T-helper 9 cell (primary cell): ENCODE results near the gene UMODL1.
A peak's percentile ranks its signal among the peaks of the same experiment; 100 is the strongest.
"Not testable (repeated sequence)": the region's sequence is repeated elsewhere in the genome, so short reads cannot be mapped to it uniquely, and the experiment has no call there.

Experiments
- DNase-seq: peaks from one replicate; pipeline ENCODE4 v3.0.0-alpha.2; 2020

The UMODL1 gene

GRCh38 chr21:42061986-42062235 lies 9.2 kb upstream of the UMODL1 start:
- DNase-seq = no peak

- peak; percentile 84 for DNase-seq
Measured at GRCh38 chr21:42062236-42063022, 8.7 kb upstream of the UMODL1 start.

GRCh38 chr21:42063191-42063570 lies 7.9 kb upstream of the UMODL1 start:
- DNase-seq = peak; percentile 7

- DNase-seq = peak; percentile 34
Measured at GRCh38 chr21:42063571-42064521, 7.3 kb upstream of the UMODL1 start.

- no peak for DNase-seq
Measured at GRCh38 chr21:42066521-42066920, 4.6 kb upstream of the UMODL1 start.

GRCh38 chr21:42067531-42068255 lies 3.4 kb upstream of the UMODL1 start:
- DNase-seq = no peak

GRCh38 chr21:42068256-42068545 lies 2.9 kb upstream of the UMODL1 start:
- no peak for DNase-seq

- DNase-seq = no peak
Measured at GRCh38 chr21:42068592-42068991, 2.5 kb upstream of the UMODL1 start.

GRCh38 chr21:42069327-42069726 lies 1.8 kb upstream of the UMODL1 start:
- DNase-seq = no peak

- DNase-seq = no peak
Measured at GRCh38 chr21:42069843-42070242, 1.3 kb upstream of the UMODL1 start.

- no peak for DNase-seq
Measured at GRCh38 chr21:42073145-42074099, 2.3 kb downstream of the UMODL1 start.

GRCh38 chr21:42075686-42076471 lies 4.8 kb downstream of the UMODL1 start:
- no peak for DNase-seq

GRCh38 chr21:42077685-42078238 lies 6.6 kb downstream of the UMODL1 start:
- not testable (repeated sequence) for DNase-seq

- not testable (repeated sequence) for DNase-seq
Measured at GRCh38 chr21:42078247-42079007, 7.3 kb downstream of the UMODL1 start.

GRCh38 chr21:42079008-42079938 lies 8.2 kb downstream of the UMODL1 start:
- no peak for DNase-seq

GRCh38 chr21:42079939-42080787 lies 9.0 kb downstream of the UMODL1 start:
- DNase-seq = no peak

- no peak for DNase-seq
Measured at GRCh38 chr21:42080788-42081083, 9.6 kb downstream of the UMODL1 start.

GRCh38 chr21:42081138-42081537 lies 10.0 kb downstream of the UMODL1 start:
- no peak for DNase-seq
